Measurements from ENCODE around the gene LMO4.

The LMO4 gene

GRCh38 chr1:87362063-87362833 is 33.6 kb downstream of the LMO4 start:
- DNase-seq: no peak

GRCh38 chr1:87362834-87363426 is 34.2 kb downstream of the LMO4 start:
- DNase-seq: no peak

- DNase-seq: no peak
Measured at GRCh38 chr1:87367549-87367948, 38.9 kb downstream of the LMO4 start.

- no peak for DNase-seq
Measured at GRCh38 chr1:87368907-87369306, 40.2 kb downstream of the LMO4 start.

DNA sequence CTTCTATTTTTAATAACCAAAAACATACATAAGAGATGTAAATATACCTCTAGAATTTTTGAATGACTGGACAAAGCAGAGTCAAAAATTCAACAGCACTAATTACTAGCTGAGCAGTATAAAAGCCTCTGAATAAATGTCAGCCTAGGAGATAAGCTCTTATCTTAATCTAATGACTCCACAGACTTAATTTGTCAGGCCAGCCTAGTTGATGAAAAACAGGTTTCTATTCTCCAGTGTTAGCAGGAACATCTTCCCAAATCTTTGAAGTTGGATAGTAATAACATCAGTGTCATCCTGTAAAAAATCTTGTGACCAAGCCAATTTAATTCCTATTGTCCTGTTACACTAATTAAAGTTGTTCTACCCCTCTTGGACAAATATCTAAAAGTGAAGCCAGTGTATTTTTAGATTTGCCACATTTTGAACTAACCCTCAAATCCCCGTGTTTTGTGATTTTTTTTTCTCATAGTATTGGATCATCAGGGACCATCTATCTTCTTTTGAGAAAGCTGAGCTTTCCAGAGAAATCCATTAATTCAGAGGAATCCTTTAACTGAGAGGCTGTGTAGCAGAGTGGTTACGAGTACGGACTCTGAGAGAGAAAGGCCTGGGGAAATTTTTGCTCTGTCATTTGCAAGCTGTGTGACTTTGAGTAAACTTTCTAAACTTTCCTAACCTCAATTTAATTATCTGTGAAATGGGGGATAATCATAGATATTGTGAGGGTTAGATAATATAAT is 41.2 kb downstream of the LMO4 start:
- DNase-seq: no peak

- peak; percentile 61 for DNase-seq
Measured at GRCh38 chr1:87370544-87370943, 41.9 kb downstream of the LMO4 start.

GRCh38 chr1:87379306-87379705 is 50.6 kb downstream of the LMO4 start:
- no peak for DNase-seq

DNA sequence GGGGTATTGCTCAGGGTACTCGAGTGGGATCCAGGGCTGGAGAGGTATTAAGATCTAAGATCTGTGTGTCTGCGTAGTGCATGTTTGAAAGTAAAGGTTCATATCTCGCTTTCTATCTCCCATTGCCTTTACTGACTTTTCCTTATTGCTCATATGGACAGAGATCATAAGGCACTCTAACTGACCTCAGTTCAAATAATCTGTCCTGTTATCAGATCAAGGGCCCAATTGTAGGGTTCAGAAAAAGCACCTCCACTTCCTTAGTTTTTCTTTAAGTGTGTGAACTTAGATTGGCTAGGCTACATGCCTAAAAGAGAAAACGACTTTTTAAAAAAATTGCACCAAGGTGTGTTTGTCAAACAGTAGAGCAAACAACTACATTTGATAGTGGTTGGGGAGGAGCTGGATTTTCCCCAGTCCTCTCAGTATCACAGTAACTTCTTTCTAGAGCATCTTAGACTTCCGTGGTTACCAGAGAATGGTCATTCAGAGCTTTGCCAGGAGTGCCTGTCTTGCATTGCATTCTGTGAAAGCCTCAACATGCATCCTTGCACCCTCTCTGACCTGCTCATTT is 57.6 kb downstream of the LMO4 start:
- no peak for DNase-seq

DNA sequence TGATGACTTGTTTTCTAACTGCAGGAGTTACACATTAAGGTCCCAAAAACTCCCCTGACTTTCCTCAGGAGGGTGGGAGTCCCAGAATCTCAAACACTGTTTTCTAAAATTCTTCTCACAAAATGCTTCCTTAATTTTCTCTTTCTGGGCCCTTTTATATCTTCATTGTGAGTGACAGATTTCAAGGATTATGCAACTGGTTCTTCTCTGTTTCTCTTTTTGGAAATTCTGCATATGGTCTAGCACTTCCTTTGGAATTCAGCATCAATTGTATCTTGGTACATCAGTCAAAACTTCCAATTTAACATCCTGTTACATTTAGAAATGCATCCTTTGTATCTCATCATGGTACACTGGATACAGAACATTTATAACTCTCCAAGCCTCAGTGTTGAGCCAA is 59.7 kb downstream of the LMO4 start:
- peak; percentile 2 for DNase-seq

- no peak for DNase-seq
Measured at GRCh38 chr1:87389011-87389410, 60.3 kb downstream of the LMO4 start.

DNA sequence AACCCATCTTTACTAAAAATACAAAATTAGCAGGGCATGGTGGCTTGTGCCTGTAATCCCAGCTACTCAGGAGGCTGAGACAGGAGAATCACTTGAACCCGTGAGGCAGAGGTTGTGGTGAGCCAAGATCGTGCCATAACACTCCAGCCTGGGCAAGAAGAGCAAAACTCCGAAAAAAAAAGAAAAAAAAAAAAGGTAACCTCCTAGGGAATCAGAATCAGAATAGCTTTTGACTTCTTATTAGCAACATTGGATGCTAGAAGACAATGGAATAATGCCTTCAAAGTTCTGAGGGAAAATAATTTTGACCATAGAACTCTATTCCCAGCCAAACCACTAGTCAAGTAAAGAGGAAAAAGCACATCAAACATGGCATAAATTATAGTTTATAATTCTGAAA is 60.9 kb downstream of the LMO4 start:
- no peak for DNase-seq

GRCh38 chr1:87392248-87393192 is 63.8 kb downstream of the LMO4 start:
- DNase-seq: peak; percentile 31

DNA sequence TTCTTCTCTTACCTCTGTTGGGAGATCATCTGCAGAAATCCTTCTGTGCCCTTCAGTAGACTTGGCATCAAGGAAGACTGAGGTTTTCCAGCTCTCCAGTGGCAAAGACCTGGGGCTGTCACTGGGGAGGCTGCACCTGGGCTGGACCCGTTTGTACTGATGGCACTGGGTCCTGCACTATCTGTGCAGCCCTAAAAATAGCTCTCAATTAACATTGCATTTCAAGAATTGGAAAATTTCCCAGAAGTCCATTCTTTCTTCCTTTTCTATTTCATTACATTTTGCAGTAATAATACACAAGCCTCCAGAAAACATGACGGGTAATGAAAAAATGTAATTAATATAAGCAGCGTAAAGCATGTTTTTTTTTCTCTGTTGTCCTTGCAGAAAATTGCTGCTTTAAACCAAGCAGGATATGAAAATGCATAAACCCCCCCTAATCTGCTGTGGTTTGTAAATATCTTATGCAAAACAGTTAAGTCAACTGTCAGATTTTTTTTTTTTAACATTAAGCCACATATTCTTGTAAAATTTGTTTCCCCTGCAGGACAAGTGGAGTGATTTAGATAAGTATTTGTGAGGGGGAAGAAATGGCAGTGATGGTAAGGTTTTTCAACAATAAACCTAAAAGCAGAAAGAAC is 64.9 kb downstream of the LMO4 start:
- no peak for DNase-seq

DNA sequence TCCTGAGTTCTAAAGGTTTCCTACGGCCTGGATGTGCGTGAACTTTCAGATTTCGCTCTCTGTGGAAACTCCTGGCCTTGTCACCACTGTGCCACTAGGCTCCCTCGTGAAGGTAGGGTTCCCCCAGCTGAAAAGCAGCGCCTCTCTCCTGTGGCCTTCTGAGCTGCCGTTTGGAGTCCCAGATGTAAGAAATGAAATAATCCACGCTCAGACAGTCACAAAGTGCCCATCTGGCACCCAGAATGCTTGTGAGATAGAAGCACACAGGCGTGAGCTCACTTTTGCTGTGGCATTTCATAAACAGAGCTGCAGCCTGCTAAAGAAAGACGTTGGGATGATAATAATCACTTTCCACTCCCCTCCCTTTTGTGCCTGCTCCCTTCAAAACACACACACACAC is 65.8 kb downstream of the LMO4 start:
- DNase-seq: no peak

GRCh38 chr1:87394982-87395381 is 66.3 kb downstream of the LMO4 start:
- DNase-seq: no peak

Measured in suppressor macrophage treated with lipopolysaccharide for 4 hours (primary cell).